Measurements from ENCODE around the gene UBE3C.

DNA sequence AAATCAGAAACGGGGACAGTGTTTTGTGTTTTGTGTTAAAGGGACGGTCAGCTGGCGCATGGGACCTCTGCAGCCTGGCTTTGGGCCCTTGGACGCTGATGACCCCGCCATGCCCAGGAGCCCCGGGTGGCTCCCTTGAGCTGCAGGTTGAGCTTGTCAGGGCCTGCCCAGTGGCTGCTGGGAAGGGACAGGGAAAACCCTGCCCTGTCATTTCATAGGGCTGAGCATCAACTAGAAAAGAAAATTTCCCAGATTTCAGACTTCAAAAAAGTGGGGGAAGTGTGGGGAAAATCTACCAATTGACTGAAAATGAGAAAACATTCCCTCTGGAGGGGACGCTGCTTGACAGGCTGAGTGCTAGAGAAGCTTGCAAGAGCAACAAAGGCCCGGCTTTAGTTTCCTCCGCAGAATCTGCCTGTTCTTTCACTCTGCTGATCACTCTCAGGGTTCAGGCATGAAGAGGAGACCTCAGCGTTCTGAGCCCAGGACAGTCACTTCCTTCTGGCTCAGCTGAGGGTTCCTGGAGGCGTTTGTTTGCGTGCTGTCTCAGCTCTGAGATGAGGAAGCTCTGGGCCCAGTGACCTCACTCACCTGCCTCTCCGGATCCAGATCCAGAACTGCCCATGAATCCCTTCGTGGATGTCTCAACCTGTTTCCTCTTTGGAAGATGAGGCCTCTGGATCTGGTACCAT lies 179.4 kb downstream of the UBE3C start:
- TF ChIP-seq, protein P1, sequence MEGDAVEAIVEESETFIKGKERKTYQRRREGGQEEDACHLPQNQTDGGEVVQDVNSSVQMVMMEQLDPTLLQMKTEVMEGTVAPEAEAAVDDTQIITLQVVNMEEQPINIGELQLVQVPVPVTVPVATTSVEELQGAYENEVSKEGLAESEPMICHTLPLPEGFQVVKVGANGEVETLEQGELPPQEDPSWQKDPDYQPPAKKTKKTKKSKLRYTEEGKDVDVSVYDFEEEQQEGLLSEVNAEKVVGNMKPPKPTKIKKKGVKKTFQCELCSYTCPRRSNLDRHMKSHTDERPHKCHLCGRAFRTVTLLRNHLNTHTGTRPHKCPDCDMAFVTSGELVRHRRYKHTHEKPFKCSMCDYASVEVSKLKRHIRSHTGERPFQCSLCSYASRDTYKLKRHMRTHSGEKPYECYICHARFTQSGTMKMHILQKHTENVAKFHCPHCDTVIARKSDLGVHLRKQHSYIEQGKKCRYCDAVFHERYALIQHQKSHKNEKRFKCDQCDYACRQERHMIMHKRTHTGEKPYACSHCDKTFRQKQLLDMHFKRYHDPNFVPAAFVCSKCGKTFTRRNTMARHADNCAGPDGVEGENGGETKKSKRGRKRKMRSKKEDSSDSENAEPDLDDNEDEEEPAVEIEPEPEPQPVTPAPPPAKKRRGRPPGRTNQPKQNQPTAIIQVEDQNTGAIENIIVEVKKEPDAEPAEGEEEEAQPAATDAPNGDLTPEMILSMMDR (IDR thresholded peaks at IDR 0.05): no peak
- no peak for TF ChIP-seq POLR2A (IDR thresholded peaks at IDR 0.05)

Measured in lower leg skin (tissue), 3 donors.